ENCODE data around the gene MIDN. TPM values are rescaled to one million over a fixed set of nuclear protein-coding genes. Genes with fewer than 3 reads are reported as not detected.

MIDN gene
- total RNA-seq, 1 donor from 2014 or later: 103 TPM

- H3K27me3 Mint-ChIP-seq (ENCODE audit: unreplicated experiment): no peaks in the 10 kb centered on the region
- peaks cover 20% of the 10 kb centered on the region for H3K36me3 Mint-ChIP-seq (ENCODE audit: unreplicated experiment)
- no peak for DNase-seq (ENCODE audit: extremely low spot score, unreplicated experiment)
- H3K9me3 Mint-ChIP-seq (ENCODE audit: unreplicated experiment): no peaks in the 10 kb centered on the region
- no peak for TF ChIP-seq CTCF (IDR thresholded peaks at IDR 0.05)
- H3K4me1 Mint-ChIP-seq (ENCODE audit: unreplicated experiment): peaks cover 33% of the 10 kb centered on the region
- peak overlapping the region; percentile 94 for H3K27ac Mint-ChIP-seq (ENCODE audit: unreplicated experiment)
- H3K4me3 Mint-ChIP-seq (ENCODE audit: unreplicated experiment): peak overlapping the region; percentile 91
Measured at GRCh38 chr19:1251330-1252220, 3.2 kb downstream of the MIDN start.

- peak; percentile 97 for DNase-seq (ENCODE audit: extremely low spot score, unreplicated experiment)
Measured at GRCh38 chr19:1252221-1252820, 3.9 kb downstream of the MIDN start.

GRCh38 chr19:1252821-1253513 is 4.6 kb downstream of the MIDN start:
- peak overlapping the region; percentile 94 for H3K27ac Mint-ChIP-seq (ENCODE audit: unreplicated experiment)
- H3K27me3 Mint-ChIP-seq (ENCODE audit: unreplicated experiment): no peaks in the 10 kb centered on the region
- H3K36me3 Mint-ChIP-seq (ENCODE audit: unreplicated experiment): peaks cover 28% of the 10 kb centered on the region
- no peaks in the 10 kb centered on the region for H3K9me3 Mint-ChIP-seq (ENCODE audit: unreplicated experiment)
- peak; percentile 26 for TF ChIP-seq CTCF (IDR thresholded peaks at IDR 0.05)
- H3K4me3 Mint-ChIP-seq (ENCODE audit: unreplicated experiment): peak overlapping the region; percentile 91
- peaks cover 40% of the 10 kb centered on the region for H3K4me1 Mint-ChIP-seq (ENCODE audit: unreplicated experiment)
- peak; percentile 98 for DNase-seq (ENCODE audit: extremely low spot score, unreplicated experiment)

More at GRCh38 chr19:1252221-1252820, 3.9 kb downstream of the MIDN start:
- no peak for TF ChIP-seq CTCF (IDR thresholded peaks at IDR 0.05)
- H3K9me3 Mint-ChIP-seq (ENCODE audit: unreplicated experiment): no peaks in the 10 kb centered on the region
- H3K4me3 Mint-ChIP-seq (ENCODE audit: unreplicated experiment): peak overlapping the region; percentile 91
- H3K27me3 Mint-ChIP-seq (ENCODE audit: unreplicated experiment): no peaks in the 10 kb centered on the region
- peaks cover 34% of the 10 kb centered on the region for H3K4me1 Mint-ChIP-seq (ENCODE audit: unreplicated experiment)
- peaks cover 22% of the 10 kb centered on the region for H3K36me3 Mint-ChIP-seq (ENCODE audit: unreplicated experiment)
- peak overlapping the region; percentile 94 for H3K27ac Mint-ChIP-seq (ENCODE audit: unreplicated experiment)

GRCh38 chr19:1253514-1254080 is 5.2 kb downstream of the MIDN start:
- Mint-ChIP-seq H3K36me3 (ENCODE audit: unreplicated experiment) (peaks cover 31% of the 10 kb centered on the region), H3K9me3 (ENCODE audit: unreplicated experiment) (no peaks in the 10 kb centered on the region), H3K4me3 (ENCODE audit: unreplicated experiment) (peak overlapping the region; percentile 91), H3K27ac (ENCODE audit: unreplicated experiment) (peak overlapping the region; percentile 88), H3K27me3 (ENCODE audit: unreplicated experiment) (no peaks in the 10 kb centered on the region), H3K4me1 (ENCODE audit: unreplicated experiment) (peaks cover 46% of the 10 kb centered on the region)
- no peak for TF ChIP-seq CTCF (IDR thresholded peaks at IDR 0.05)
- no peak for DNase-seq (ENCODE audit: extremely low spot score, unreplicated experiment)

Measured in osteocyte (in vitro differentiated cells).